GM23338 (cell line): ENCODE results near the gene RIPPLY2. TPM values are rescaled to one million over a fixed set of nuclear protein-coding genes. Genes with fewer than 3 reads are reported as not detected.

Experiments used
- ATAC-seq: fragments of 200-7000 bp; cut with Tn5 transposase; 3 replicates; pipeline ENCODE4 v1.9.1; 2020
- DNase-seq: peaks from one replicate; pipeline ENCODE4 v3.0.0-alpha.2; 2015; ENCODE audit warnings: low spot score
- H2AFZ ChIP-seq: fragments of 200-600 bp; sonication (generic); 2 replicates; pipeline ENCODE4 v1.8.0; 2016; ENCODE audit warnings: antibody characterized with exemption, mild to moderate bottlenecking, moderate library complexity
- H3F3A ChIP-seq: fragments of 200-600 bp; sonication (generic); replicated peaks from 2 replicates; pipeline ENCODE4 v1.8.0; 2017; ENCODE audit warnings: antibody characterized with exemption, mixed run types, low read depth
- H3K27ac ChIP-seq: fragments of 200-600 bp; sonication (generic); 2 replicates; pipeline ENCODE4 v1.6.1; 2016; ENCODE audit warnings: low read depth
- H3K27me3 ChIP-seq: fragments of 200-600 bp; sonication (generic); 2 replicates; pipeline ENCODE4 v1.8.0; 2016; ENCODE audit warnings: mild to moderate bottlenecking, mixed run types, moderate library complexity; ENCODE audit not compliant: insufficient read depth
- H3K36me3 ChIP-seq: fragments of 200-600 bp; sonication (generic); 2 replicates; pipeline ENCODE4 v1.8.0; 2016; ENCODE audit warnings: mild to moderate bottlenecking; ENCODE audit not compliant: insufficient read depth
- H3K4me1 ChIP-seq: fragments of 200-600 bp; sonication (generic); 2 replicates; pipeline ENCODE4 v1.8.0; 2016; ENCODE audit warnings: mild to moderate bottlenecking, moderate library complexity; ENCODE audit not compliant: insufficient read depth
- H3K4me2 ChIP-seq: fragments of 200-600 bp; sonication (generic); 2 replicates; pipeline ENCODE4 v1.7.1; 2017; ENCODE audit warnings: mixed run types
- H3K4me3 ChIP-seq: fragments of 200-600 bp; sonication (generic); 2 replicates; pipeline ENCODE4 v1.6.1; 2016; ENCODE audit warnings: mixed run types
- H3K79me2 ChIP-seq: fragments of 200-600 bp; sonication (generic); replicated peaks from 2 replicates; pipeline ENCODE4 v1.8.0; 2017; ENCODE audit warnings: mild to moderate bottlenecking; ENCODE audit not compliant: insufficient read depth
- H3K9me2 ChIP-seq: fragments of 200-600 bp; sonication (generic); 2 replicates; pipeline ENCODE4 v1.8.0; 2017; ENCODE audit not compliant: insufficient read depth
- H4K20me1 ChIP-seq: fragments of 200-600 bp; sonication (generic); replicated peaks from 2 replicates; pipeline ENCODE4 v1.8.0; 2017; ENCODE audit warnings: mild to moderate bottlenecking; ENCODE audit not compliant: insufficient read depth
- H3K27ac Mint-ChIP-seq: 2 replicates; pipeline ENCODE4 v1.8.0; 2020; ENCODE audit warnings: inconsistent platforms, mild to moderate bottlenecking, moderate library complexity, mixed read lengths
- H3K27me3 Mint-ChIP-seq: 3 replicates; pipeline ENCODE4 v1.8.0; 2022; ENCODE audit warnings: low read depth, mild to moderate bottlenecking, moderate library complexity, mixed read lengths, inconsistent platforms; ENCODE audit not compliant: insufficient read depth, poor library complexity
- H3K36me3 Mint-ChIP-seq: 3 replicates; pipeline ENCODE4 v1.8.0; 2021; ENCODE audit warnings: low read depth, mild to moderate bottlenecking, inconsistent platforms, moderate library complexity, mixed read lengths
- H3K4me1 Mint-ChIP-seq: 3 replicates; pipeline ENCODE4 v1.8.0; 2020; ENCODE audit warnings: mild to moderate bottlenecking, inconsistent platforms, mixed read lengths
- H3K4me3 Mint-ChIP-seq: 3 replicates; pipeline ENCODE4 v1.8.0; 2021; ENCODE audit warnings: moderate library complexity, mild to moderate bottlenecking, inconsistent platforms, mixed read lengths
- H3K9me3 Mint-ChIP-seq: 3 replicates; pipeline ENCODE4 v1.8.0; 2020; ENCODE audit warnings: moderate library complexity, mild to moderate bottlenecking, inconsistent platforms, mixed read lengths
- CREB1 ChIP-seq: fragments of 250-450 bp; sonication (Bioruptor Pico); IDR thresholded peaks from 2 replicates; pipeline ENCODE4 v1.5.0; 2020; ENCODE audit warnings: low read depth, mild to moderate bottlenecking, moderate library complexity
- ETS1 ChIP-seq: IDR thresholded peaks from 2 replicates; pipeline ENCODE4 v1.6.1; 2016; ENCODE audit warnings: antibody characterized with exemption
- EZH2 ChIP-seq: fragments of 200-600 bp; sonication (generic); IDR thresholded peaks from one replicate; pipeline ENCODE4 v1.8.0; 2017; ENCODE audit warnings: antibody characterized with exemption, mild to moderate bottlenecking, low read depth; ENCODE audit not compliant: unreplicated experiment
- EZH2phosphoT487 ChIP-seq: fragments of 200-600 bp; sonication (generic); IDR thresholded peaks from one replicate; pipeline ENCODE4 v1.8.1; 2018; ENCODE audit warnings: antibody characterized with exemption; ENCODE audit not compliant: unreplicated experiment
- JUNB ChIP-seq: IDR thresholded peaks from one replicate; pipeline ENCODE4 v1.6.1; 2016; ENCODE audit warnings: antibody characterized with exemption; ENCODE audit not compliant: unreplicated experiment
- NANOG ChIP-seq: IDR thresholded peaks from 2 replicates; pipeline ENCODE4 v1.6.1; 2016; ENCODE audit warnings: antibody characterized with exemption, borderline replicate concordance
- POLR2AphosphoS5 ChIP-seq: IDR thresholded peaks from 2 replicates; pipeline ENCODE4 v1.6.1; 2016; ENCODE audit warnings: antibody characterized with exemption, low read depth
- STAT1 ChIP-seq: IDR thresholded peaks from one replicate; pipeline ENCODE4 v1.6.1; 2016; ENCODE audit warnings: antibody characterized with exemption; ENCODE audit not compliant: unreplicated experiment
- ZNF114 ChIP-seq: fragments of 250-450 bp; sonication (Bioruptor Pico); IDR thresholded peaks from 2 replicates; pipeline ENCODE4 v1.5.0; 2020; ENCODE audit warnings: mild to moderate bottlenecking, moderate library complexity
- ZNF331 ChIP-seq: fragments of 250-450 bp; sonication (Bioruptor Pico); IDR thresholded peaks from 2 replicates; pipeline ENCODE4 v1.5.0; 2020; ENCODE audit warnings: low read depth, mild to moderate bottlenecking, moderate library complexity
- polyA plus RNA-seq: library from polyadenylated mRNA; unstranded; fragments of >200 nt; fragmentation: Nextera tagmentation; extraction: Ambion mirVana; gene quantifications from 2 replicates; pipeline ENCODE4 v1.2.1, GENCODE V29; 2016
- total RNA-seq: library from RNA; depleted of rRNA; stranded (reverse); fragments of >200 nt; shearing (Covaris generic); gene quantifications from 2 replicates; pipeline ENCODE4 v1.2.3, GENCODE V29; 2014
- TF ChIP-seq, protein P1 (sequence below): fragments of 250-450 bp; sonication (Bioruptor Pico); IDR thresholded peaks from 2 replicates; pipeline ENCODE4 v1.5.0; 2020; ENCODE audit warnings: mild to moderate bottlenecking, moderate library complexity
- TF ChIP-seq, protein P2 (sequence below): IDR thresholded peaks from one replicate; pipeline ENCODE4 v1.6.1; 2018; ENCODE audit warnings: antibody characterized with exemption; ENCODE audit not compliant: unreplicated experiment
- TF ChIP-seq, protein P3 (sequence below), 2 experiments: fragments of 200-600 bp in 1 of 2; sonication (generic) in 1 of 2; conservative IDR thresholded peaks; 2 replicates each; pipeline versions ENCODE4 v1.5.1 to v1.6.1; 2016 to 2017; ENCODE audit warnings: antibody characterized with exemption in 2 of 2, low read depth in 2 of 2, mild to moderate bottlenecking in 2 of 2, moderate library complexity in 1 of 2

Gene RIPPLY2
- total and polyA plus RNA-seq, 2 experiments from 2014 or later, result 3.4 to 4.0 TPM

- Histone ChIP-seq H3K4me1 (no peaks in the 10 kb centered on the region), H3F3A (no peaks in the 10 kb centered on the region), H3K4me2 (no peak overlapping the region), H3K27me3 (no peaks in the 10 kb centered on the region), H3K9me2 (no peaks in the 10 kb centered on the region), H3K36me3 (no peaks in the 10 kb centered on the region), H4K20me1 (no peaks in the 10 kb centered on the region; the same call in 1 of the 2 replicates), H3K4me3 (no peak overlapping the region), H3K79me2 (peaks cover 45% of the 10 kb centered on the region), H3K27ac (no peak overlapping the region), H2AFZ (no peak overlapping the region)
- no peak overlapping the region for H3K4me3 Mint-ChIP-seq
- DNase-seq (no peak), ATAC-seq (no peak)
- peaks cover 5% of the 10 kb centered on the region for H3K4me1 Mint-ChIP-seq
- no peak overlapping the region for H3K27ac Mint-ChIP-seq
- no peaks in the 10 kb centered on the region for H3K9me3 Mint-ChIP-seq
- TF ChIP-seq CREB1 (CRISPR knock-in tag), result no peak
- no peak for TF ChIP-seq STAT1
- TF ChIP-seq ZNF114 (CRISPR knock-in tag), result no peak
- TF ChIP-seq POLR2AphosphoS5, result no peak
- TF ChIP-seq ETS1, result no peak
- TF ChIP-seq, protein P1, sequence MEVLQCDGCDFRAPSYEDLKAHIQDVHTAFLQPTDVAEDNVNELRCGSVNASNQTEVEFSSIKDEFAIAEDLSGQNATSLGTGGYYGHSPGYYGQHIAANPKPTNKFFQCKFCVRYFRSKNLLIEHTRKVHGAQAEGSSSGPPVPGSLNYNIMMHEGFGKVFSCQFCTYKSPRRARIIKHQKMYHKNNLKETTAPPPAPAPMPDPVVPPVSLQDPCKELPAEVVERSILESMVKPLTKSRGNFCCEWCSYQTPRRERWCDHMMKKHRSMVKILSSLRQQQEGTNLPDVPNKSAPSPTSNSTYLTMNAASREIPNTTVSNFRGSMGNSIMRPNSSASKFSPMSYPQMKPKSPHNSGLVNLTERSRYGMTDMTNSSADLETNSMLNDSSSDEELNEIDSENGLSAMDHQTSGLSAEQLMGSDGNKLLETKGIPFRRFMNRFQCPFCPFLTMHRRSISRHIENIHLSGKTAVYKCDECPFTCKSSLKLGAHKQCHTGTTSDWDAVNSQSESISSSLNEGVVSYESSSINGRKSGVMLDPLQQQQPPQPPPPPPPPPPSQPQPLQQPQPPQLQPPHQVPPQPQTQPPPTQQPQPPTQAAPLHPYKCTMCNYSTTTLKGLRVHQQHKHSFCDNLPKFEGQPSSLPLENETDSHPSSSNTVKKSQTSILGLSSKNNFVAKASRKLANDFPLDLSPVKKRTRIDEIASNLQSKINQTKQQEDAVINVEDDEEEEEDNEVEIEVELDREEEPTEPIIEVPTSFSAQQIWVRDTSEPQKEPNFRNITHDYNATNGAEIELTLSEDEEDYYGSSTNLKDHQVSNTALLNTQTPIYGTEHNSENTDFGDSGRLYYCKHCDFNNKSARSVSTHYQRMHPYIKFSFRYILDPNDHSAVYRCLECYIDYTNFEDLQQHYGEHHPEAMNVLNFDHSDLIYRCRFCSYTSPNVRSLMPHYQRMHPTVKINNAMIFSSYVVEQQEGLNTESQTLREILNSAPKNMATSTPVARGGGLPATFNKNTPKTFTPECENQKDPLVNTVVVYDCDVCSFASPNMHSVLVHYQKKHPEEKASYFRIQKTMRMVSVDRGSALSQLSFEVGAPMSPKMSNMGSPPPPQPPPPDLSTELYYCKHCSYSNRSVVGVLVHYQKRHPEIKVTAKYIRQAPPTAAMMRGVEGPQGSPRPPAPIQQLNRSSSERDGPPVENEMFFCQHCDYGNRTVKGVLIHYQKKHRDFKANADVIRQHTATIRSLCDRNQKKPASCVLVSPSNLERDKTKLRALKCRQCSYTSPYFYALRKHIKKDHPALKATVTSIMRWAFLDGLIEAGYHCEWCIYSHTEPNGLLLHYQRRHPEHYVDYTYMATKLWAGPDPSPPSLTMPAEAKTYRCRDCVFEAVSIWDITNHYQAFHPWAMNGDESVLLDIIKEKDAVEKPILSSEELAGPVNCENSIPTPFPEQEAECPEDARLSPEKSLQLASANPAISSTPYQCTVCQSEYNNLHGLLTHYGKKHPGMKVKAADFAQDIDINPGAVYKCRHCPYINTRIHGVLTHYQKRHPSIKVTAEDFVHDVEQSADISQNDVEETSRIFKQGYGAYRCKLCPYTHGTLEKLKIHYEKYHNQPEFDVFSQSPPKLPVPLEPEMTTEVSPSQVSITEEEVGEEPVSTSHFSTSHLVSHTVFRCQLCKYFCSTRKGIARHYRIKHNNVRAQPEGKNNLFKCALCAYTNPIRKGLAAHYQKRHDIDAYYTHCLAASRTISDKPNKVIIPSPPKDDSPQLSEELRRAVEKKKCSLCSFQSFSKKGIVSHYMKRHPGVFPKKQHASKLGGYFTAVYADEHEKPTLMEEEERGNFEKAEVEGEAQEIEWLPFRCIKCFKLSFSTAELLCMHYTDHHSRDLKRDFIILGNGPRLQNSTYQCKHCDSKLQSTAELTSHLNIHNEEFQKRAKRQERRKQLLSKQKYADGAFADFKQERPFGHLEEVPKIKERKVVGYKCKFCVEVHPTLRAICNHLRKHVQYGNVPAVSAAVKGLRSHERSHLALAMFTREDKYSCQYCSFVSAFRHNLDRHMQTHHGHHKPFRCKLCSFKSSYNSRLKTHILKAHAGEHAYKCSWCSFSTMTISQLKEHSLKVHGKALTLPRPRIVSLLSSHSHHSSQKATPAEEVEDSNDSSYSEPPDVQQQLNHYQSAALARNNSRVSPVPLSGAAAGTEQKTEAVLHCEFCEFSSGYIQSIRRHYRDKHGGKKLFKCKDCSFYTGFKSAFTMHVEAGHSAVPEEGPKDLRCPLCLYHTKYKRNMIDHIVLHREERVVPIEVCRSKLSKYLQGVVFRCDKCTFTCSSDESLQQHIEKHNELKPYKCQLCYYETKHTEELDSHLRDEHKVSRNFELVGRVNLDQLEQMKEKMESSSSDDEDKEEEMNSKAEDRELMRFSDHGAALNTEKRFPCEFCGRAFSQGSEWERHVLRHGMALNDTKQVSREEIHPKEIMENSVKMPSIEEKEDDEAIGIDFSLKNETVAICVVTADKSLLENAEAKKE, result no peak
- TF ChIP-seq, protein P2, sequence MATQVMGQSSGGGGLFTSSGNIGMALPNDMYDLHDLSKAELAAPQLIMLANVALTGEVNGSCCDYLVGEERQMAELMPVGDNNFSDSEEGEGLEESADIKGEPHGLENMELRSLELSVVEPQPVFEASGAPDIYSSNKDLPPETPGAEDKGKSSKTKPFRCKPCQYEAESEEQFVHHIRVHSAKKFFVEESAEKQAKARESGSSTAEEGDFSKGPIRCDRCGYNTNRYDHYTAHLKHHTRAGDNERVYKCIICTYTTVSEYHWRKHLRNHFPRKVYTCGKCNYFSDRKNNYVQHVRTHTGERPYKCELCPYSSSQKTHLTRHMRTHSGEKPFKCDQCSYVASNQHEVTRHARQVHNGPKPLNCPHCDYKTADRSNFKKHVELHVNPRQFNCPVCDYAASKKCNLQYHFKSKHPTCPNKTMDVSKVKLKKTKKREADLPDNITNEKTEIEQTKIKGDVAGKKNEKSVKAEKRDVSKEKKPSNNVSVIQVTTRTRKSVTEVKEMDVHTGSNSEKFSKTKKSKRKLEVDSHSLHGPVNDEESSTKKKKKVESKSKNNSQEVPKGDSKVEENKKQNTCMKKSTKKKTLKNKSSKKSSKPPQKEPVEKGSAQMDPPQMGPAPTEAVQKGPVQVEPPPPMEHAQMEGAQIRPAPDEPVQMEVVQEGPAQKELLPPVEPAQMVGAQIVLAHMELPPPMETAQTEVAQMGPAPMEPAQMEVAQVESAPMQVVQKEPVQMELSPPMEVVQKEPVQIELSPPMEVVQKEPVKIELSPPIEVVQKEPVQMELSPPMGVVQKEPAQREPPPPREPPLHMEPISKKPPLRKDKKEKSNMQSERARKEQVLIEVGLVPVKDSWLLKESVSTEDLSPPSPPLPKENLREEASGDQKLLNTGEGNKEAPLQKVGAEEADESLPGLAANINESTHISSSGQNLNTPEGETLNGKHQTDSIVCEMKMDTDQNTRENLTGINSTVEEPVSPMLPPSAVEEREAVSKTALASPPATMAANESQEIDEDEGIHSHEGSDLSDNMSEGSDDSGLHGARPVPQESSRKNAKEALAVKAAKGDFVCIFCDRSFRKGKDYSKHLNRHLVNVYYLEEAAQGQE, result no peak
- TF ChIP-seq EZH2phosphoT487, result no peak
- no peak for TF ChIP-seq EZH2
- no peak for TF ChIP-seq NANOG
- no peak for TF ChIP-seq ZNF331 (CRISPR knock-in tag)
- TF ChIP-seq JUNB, result no peak
- TF ChIP-seq, protein P3, sequence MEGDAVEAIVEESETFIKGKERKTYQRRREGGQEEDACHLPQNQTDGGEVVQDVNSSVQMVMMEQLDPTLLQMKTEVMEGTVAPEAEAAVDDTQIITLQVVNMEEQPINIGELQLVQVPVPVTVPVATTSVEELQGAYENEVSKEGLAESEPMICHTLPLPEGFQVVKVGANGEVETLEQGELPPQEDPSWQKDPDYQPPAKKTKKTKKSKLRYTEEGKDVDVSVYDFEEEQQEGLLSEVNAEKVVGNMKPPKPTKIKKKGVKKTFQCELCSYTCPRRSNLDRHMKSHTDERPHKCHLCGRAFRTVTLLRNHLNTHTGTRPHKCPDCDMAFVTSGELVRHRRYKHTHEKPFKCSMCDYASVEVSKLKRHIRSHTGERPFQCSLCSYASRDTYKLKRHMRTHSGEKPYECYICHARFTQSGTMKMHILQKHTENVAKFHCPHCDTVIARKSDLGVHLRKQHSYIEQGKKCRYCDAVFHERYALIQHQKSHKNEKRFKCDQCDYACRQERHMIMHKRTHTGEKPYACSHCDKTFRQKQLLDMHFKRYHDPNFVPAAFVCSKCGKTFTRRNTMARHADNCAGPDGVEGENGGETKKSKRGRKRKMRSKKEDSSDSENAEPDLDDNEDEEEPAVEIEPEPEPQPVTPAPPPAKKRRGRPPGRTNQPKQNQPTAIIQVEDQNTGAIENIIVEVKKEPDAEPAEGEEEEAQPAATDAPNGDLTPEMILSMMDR (conservative IDR thresholded peaks at IDR 0.05; ENCODE audit: low read depth in 2 of 2), result no peak
- no peaks in the 10 kb centered on the region for H3K36me3 Mint-ChIP-seq
- H3K27me3 Mint-ChIP-seq, result peaks cover 1% of the 10 kb centered on the region
These were observed 30.1 kb downstream of the RIPPLY2 start for GRCh38 chr6:83883240-83883639.
